HepG2 (cell line): ENCODE measurements around the gene ATG4D. TPM values are rescaled to one million over a fixed set of nuclear protein-coding genes. Genes with fewer than 3 reads are reported as not detected.

ENCODE experiments used
- ARID3A ChIP-seq: IDR thresholded peaks from 2 replicates; pipeline ENCODE4 v1.6.1; 2012; ENCODE audit warnings: low read depth, low read length, improper control_type of control experiment
- CHD4 ChIP-seq: fragments of 200-600 bp; sonication (generic); IDR thresholded peaks from 2 replicates; pipeline ENCODE4 v1.7.0; 2017; ENCODE audit warnings: mild to moderate bottlenecking, low read length, borderline replicate concordance
- ERF ChIP-seq: IDR thresholded peaks from 2 replicates; pipeline ENCODE4 v1.6.1; 2018; ENCODE audit warnings: missing biosample characterization, missing genetic modification reagents
- HNF1A ChIP-seq, 2 experiments: sonication (generic) in 1 of 2; formaldehyde crosslinking in 1 of 2; IDR thresholded peaks; 2 replicates each; pipeline versions ENCODE4 v1.4.0 to v1.6.1; 2016 to 2020; ENCODE audit warnings: borderline replicate concordance in 1 of 2, low read depth in 1 of 2, mild to moderate bottlenecking in 1 of 2, missing genetic modification reagents in 1 of 2
- KDM6A ChIP-seq: IDR thresholded peaks from 2 replicates; pipeline ENCODE4 v1.6.1; 2016; ENCODE audit warnings: low read depth
- KMT2A ChIP-seq: sonication (generic); formaldehyde crosslinking; IDR thresholded peaks from 2 replicates; pipeline ENCODE4 v1.4.0; 2020; ENCODE audit warnings: missing genetic modification reagents
- MXD3 ChIP-seq: IDR thresholded peaks from 2 replicates; pipeline ENCODE4 v1.6.1; 2016; ENCODE audit warnings: mild to moderate bottlenecking, missing biosample characterization, missing genetic modification reagents
- SOX13 ChIP-seq, 3 experiments: fragments of 450-650 bp in 1 of 3; sonication (generic) in 1 of 3; formaldehyde crosslinking in 1 of 3; IDR thresholded peaks in 2 of 3; conservative IDR thresholded peaks in 1 of 3; 2 replicates each; pipeline versions ENCODE4 v1.5.0 to v1.6.1; 2016 to 2020; ENCODE audit warnings: antibody characterized with exemption in 1 of 3, mild to moderate bottlenecking in 1 of 3, missing compliant biosample characterization in 1 of 3, missing genetic modification reagents in 1 of 3, moderate library complexity in 1 of 3
- TSC22D2 ChIP-seq: sonication (generic); formaldehyde crosslinking; IDR thresholded peaks from 2 replicates; pipeline ENCODE4 v1.5.1; 2020; ENCODE audit warnings: missing genetic modification reagents, mild to moderate bottlenecking, borderline replicate concordance
- U2AF1 ChIP-seq: fragments of 200-400 bp; formaldehyde crosslinking; optimal IDR thresholded peaks from 2 replicates; pipeline ENCODE3; 2017; ENCODE audit warnings: mild to moderate bottlenecking, low read depth, low read length
- ZBTB2 ChIP-seq: sonication (generic); formaldehyde crosslinking; IDR thresholded peaks from 2 replicates; pipeline ENCODE4 v1.8.0; 2022; ENCODE audit warnings: low read depth, missing genetic modification reagents
- ZFP36L2 ChIP-seq: sonication (generic); formaldehyde crosslinking; IDR thresholded peaks from 2 replicates; pipeline ENCODE4 v1.4.0; 2020; ENCODE audit warnings: missing genetic modification reagents
- ZNF331 ChIP-seq: sonication (generic); formaldehyde crosslinking; IDR thresholded peaks from 2 replicates; pipeline ENCODE4 v1.4.0; 2020; ENCODE audit warnings: missing genetic modification reagents
- ZNF335 ChIP-seq: sonication (generic); formaldehyde crosslinking; IDR thresholded peaks from 2 replicates; pipeline ENCODE4 v1.4.0; 2020; ENCODE audit warnings: missing genetic modification reagents
- ZNF446 ChIP-seq: sonication (generic); formaldehyde crosslinking; IDR thresholded peaks from 2 replicates; pipeline ENCODE4 v1.5.0; 2020; ENCODE audit warnings: mild to moderate bottlenecking, missing genetic modification reagents
- ZNF713 ChIP-seq: sonication (generic); formaldehyde crosslinking; IDR thresholded peaks from 2 replicates; pipeline ENCODE4 v1.4.0; 2020; ENCODE audit warnings: mild to moderate bottlenecking, missing genetic modification reagents
- ZNF737 ChIP-seq: sonication (generic); formaldehyde crosslinking; IDR thresholded peaks from 2 replicates; pipeline ENCODE4 v1.5.0; 2020; ENCODE audit warnings: missing genetic modification reagents, mild to moderate bottlenecking, borderline replicate concordance
- ZNF749 ChIP-seq: sonication (generic); formaldehyde crosslinking; IDR thresholded peaks from 2 replicates; pipeline ENCODE4 v1.8.0; 2022; ENCODE audit warnings: mild to moderate bottlenecking, missing genetic modification reagents, moderate library complexity, borderline replicate concordance
- ZSCAN29 ChIP-seq: sonication (generic); formaldehyde crosslinking; conservative IDR thresholded peaks from 2 replicates; pipeline ENCODE4 v1.4.0; 2020; ENCODE audit warnings: mild to moderate bottlenecking, missing genetic modification reagents
- ZZZ3 ChIP-seq: sonication (generic); formaldehyde crosslinking; IDR thresholded peaks from 2 replicates; pipeline ENCODE4 v1.4.0; 2020; ENCODE audit warnings: missing genetic modification reagents, mild to moderate bottlenecking, borderline replicate concordance
- polyA plus RNA-seq, 8 experiments: library from polyadenylated mRNA; depleted of rRNA in 3 of 8; stranded (reverse) in 7 of 8; unstranded in 1 of 8; fragments of >200 nt; fragmentation: Illumina TruSeq in 4 of 8; extraction: Trizol in 4 of 8; gene quantifications; 2 replicates each; pipeline versions ENCODE4 v1.2.1 to v1.2.3, GENCODE V29; 2011 to 2016; ENCODE audit warnings: low read depth in 4 of 8, missing spikeins in 1 of 8, mixed read lengths in 1 of 8; ENCODE audit not compliant: insufficient read depth in 1 of 8
- total RNA-seq, 5 experiments: library from RNA; depleted of rRNA; stranded (reverse); fragments of >200 nt; fragmentation: Illumina TruSeq; extraction: Trizol; gene quantifications; 2 replicates each; pipeline ENCODE4 v1.2.3, GENCODE V29; 2016; ENCODE audit warnings: low read depth in 1 of 5

Gene ATG4D
- total and polyA plus RNA-seq, 2 of the 13 experiments (the other 11 are each of a cell fraction or from before 2014, with no cell fraction given) = 17.8 to 19.0 TPM

- TF ChIP-seq SOX13 (IDR thresholded peaks at IDR 0.05) = no peak
- no peak for TF ChIP-seq SOX13 (CRISPR knock-in tag; conservative IDR thresholded peaks at IDR 0.05 in 1 of 2, IDR thresholded peaks at IDR 0.05 in 1 of 2)
- no peak for TF ChIP-seq U2AF1
- TF ChIP-seq ERF = peak; percentile 43
- TF ChIP-seq ZNF331 (CRISPR knock-in tag) = peak; percentile 50; the same call in 1 of the 2 replicates
- no peak for TF ChIP-seq KDM6A (CRISPR knock-in tag)
- 0 out of 2 replicates have a peak, but pooled peaks have one; percentile 22 for TF ChIP-seq ZNF335 (CRISPR knock-in tag)
- no peak for TF ChIP-seq ZFP36L2 (CRISPR knock-in tag)
- TF ChIP-seq ARID3A = no peak
- TF ChIP-seq ZNF749 = peak; percentile 71; the same call in 1 of the 2 replicates
- TF ChIP-seq ZZZ3 (CRISPR knock-in tag) = no peak
- TF ChIP-seq ZNF446 = no peak
- TF ChIP-seq ZNF737 = no peak
- peak; percentile 63; the same call in 1 of the 2 replicates for TF ChIP-seq KMT2A (CRISPR knock-in tag)
- TF ChIP-seq HNF1A (IDR thresholded peaks at IDR 0.05; ENCODE audit: low read depth) = 0 out of 2 replicates have a peak, but pooled peaks have one; percentile 17
- TF ChIP-seq HNF1A (CRISPR knock-in tag; IDR thresholded peaks at IDR 0.05; ENCODE audit: borderline replicate concordance) = no peak
- peak; percentile 89 for TF ChIP-seq ZBTB2 (CRISPR knock-in tag)
- no peak for TF ChIP-seq CHD4
- no peak for TF ChIP-seq ZSCAN29 (CRISPR knock-in tag)
- no peak for TF ChIP-seq ZNF713 (CRISPR knock-in tag)
- TF ChIP-seq MXD3 (CRISPR knock-in tag) = peak; percentile 36; the same call in 1 of the 2 replicates
- 0 out of 2 replicates have a peak, but pooled peaks have one; percentile 39 for TF ChIP-seq TSC22D2
Measured at GRCh38 chr19:10568826-10569651, 25.3 kb downstream of the ATG4D start, which contains the start of gene CDKN2D (continued).
